HG03565 (cell line): ENCODE data around the gene OR13J1.

Experiments
- ATAC-seq: cut with Tn5 transposase; IDR thresholded peaks from one replicate; pipeline ENCODE4 v1.9.1; 2021; ENCODE audit warnings: mild to moderate bottlenecking, moderate library complexity; ENCODE audit not compliant: unreplicated experiment

OR13J1 gene

GRCh38 chr9:35859990-35860339, 10.2 kb downstream of the OR13J1 start:
- ATAC-seq: no peak

- no peak for ATAC-seq
Observed at GRCh38 chr9:35859310-35859989, 10.8 kb downstream of the OR13J1 start.

GRCh38 chr9:35858458-35858857, 11.7 kb downstream of the OR13J1 start:
- no peak for ATAC-seq

- no peak for ATAC-seq
Observed at GRCh38 chr9:35856882-35857281, 13.3 kb downstream of the OR13J1 start.

GRCh38 chr9:35856206-35856605, 14.0 kb downstream of the OR13J1 start:
- ATAC-seq: no peak

GRCh38 chr9:35854091-35854762, 16.0 kb downstream of the OR13J1 start:
- ATAC-seq: no peak

- no peak for ATAC-seq
Observed at GRCh38 chr9:35852876-35853865, 17.0 kb downstream of the OR13J1 start.

GRCh38 chr9:35852267-35852815, 17.9 kb downstream of the OR13J1 start:
- no peak for ATAC-seq

GRCh38 chr9:35847792-35848572, 22.2 kb downstream of the OR13J1 start:
- ATAC-seq: peak; percentile 51

- no peak for ATAC-seq
Observed at GRCh38 chr9:35845824-35846771, 24.1 kb downstream of the OR13J1 start.

GRCh38 chr9:35844628-35845270, 25.5 kb downstream of the OR13J1 start:
- ATAC-seq: no peak

- ATAC-seq: peak; percentile 53
Observed at GRCh38 chr9:35842795-35843194, 27.4 kb downstream of the OR13J1 start.

- no peak for ATAC-seq
Observed at GRCh38 chr9:35842020-35842745, 28.0 kb downstream of the OR13J1 start.

- ATAC-seq: no peak
Observed at GRCh38 chr9:35841645-35841900, 28.6 kb downstream of the OR13J1 start.

- no peak for ATAC-seq
Observed at GRCh38 chr9:35840881-35841644, 29.1 kb downstream of the OR13J1 start.

- no peak for ATAC-seq
Observed at GRCh38 chr9:35839926-35840325, 30.3 kb downstream of the OR13J1 start.

GRCh38 chr9:35836595-35836994, 33.6 kb downstream of the OR13J1 start:
- ATAC-seq: no peak

- ATAC-seq: no peak
Observed at GRCh38 chr9:35835766-35836165, 34.4 kb downstream of the OR13J1 start.
